Heart left ventricle (tissue), 16 donors: ENCODE results near the gene CCDC71. TPM values are rescaled to one million over a fixed set of nuclear protein-coding genes. Genes with fewer than 3 reads are reported as not detected.

Experiments used
- ATAC-seq, 4 donors: fragments of 200-7000 bp; cut with Tn5 transposase; one replicate each; pipeline ENCODE4 v1.9.1; 2020 to 2022; ENCODE audit warnings: moderate library complexity in 4 of 4, mild to moderate bottlenecking in 3 of 4, moderate number of reproducible peaks in 1 of 4
- DNase-seq, 5 donors: peaks; one replicate each; pipeline ENCODE4 v3.0.0-alpha.2; 2020
- H3K27ac ChIP-seq, 12 donors: fragments of 200-600 bp; sonication (generic) in 4 of 12; one replicate each; pipeline versions ENCODE4 v1.5.0 to v1.8.0; 2016 to 2022; ENCODE audit warnings: mild to moderate bottlenecking in 2 of 12
- H3K27me3 ChIP-seq, 9 donors: fragments of 200-600 bp; sonication (generic) in 2 of 9; one replicate each; pipeline versions ENCODE4 v1.5.1 to v1.8.0; 2016 to 2022; ENCODE audit warnings: mild to moderate bottlenecking in 3 of 9
- H3K36me3 ChIP-seq, 9 donors: fragments of 200-600 bp; sonication (generic) in 2 of 9; one replicate each; pipeline versions ENCODE4 v1.5.0 to v1.8.0; 2018 to 2022; ENCODE audit warnings: mild to moderate bottlenecking in 2 of 9
- H3K4me1 ChIP-seq, 12 donors: fragments of 200-600 bp; sonication (generic) in 4 of 12; one replicate each; pipeline versions ENCODE4 v1.5.0 to v1.8.0; 2016 to 2022; ENCODE audit warnings: mild to moderate bottlenecking in 3 of 12
- H3K4me3 ChIP-seq, 12 donors: fragments of 200-600 bp; sonication (generic) in 4 of 12; one replicate each; pipeline versions ENCODE4 v1.5.0 to v1.8.0; 2017 to 2022; ENCODE audit warnings: mild to moderate bottlenecking in 9 of 12, moderate library complexity in 4 of 12
- H3K9me3 ChIP-seq, 12 donors: fragments of 200-600 bp; sonication (generic) in 4 of 12; one replicate each; pipeline versions ENCODE4 v1.5.0 to v1.8.0; 2016 to 2022; ENCODE audit warnings: mild to moderate bottlenecking in 1 of 12
- CTCF ChIP-seq, 12 donors: fragments of 200-600 bp; sonication (generic) in 4 of 12; IDR thresholded peaks; one replicate each; pipeline versions ENCODE4 v1.5.0 to v1.8.0; 2018 to 2022; ENCODE audit warnings: antibody characterized with exemption in 12 of 12, mild to moderate bottlenecking in 5 of 12
- POLR2A ChIP-seq, 2 donors: fragments of 450-650 bp; IDR thresholded peaks; one replicate each; pipeline ENCODE4 v1.6.1; 2017; ENCODE audit warnings: antibody characterized with exemption in 2 of 2, mild to moderate bottlenecking in 2 of 2, moderate library complexity in 2 of 2
- WGBS, 4 donors: extraction: QIAGEN DNeasy Blood & Tissue Kit in 2 of 4; methylation state at CpG; one replicate each; pipeline versions ENCODE4 v1.1.5 to v1.1.7; 2013 to 2018; 5-methylcytosine and 5-hydroxymethylcytosine counted together
- intact Hi-C, 10 donors: fragments of 100-400 bp; cut with DNase I; formaldehyde crosslinking; loops; one replicate each; pipeline versions ENCODE4 v1.11.1 to v1.14.2; 2022
- polyA plus RNA-seq, 2 donors: library from polyadenylated mRNA; stranded (reverse); fragments of 200-250 nt; gene quantifications; one replicate each; pipeline ENCODE4 v1.2.3, GENCODE V29; 2013
- total RNA-seq, 9 donors: library from RNA; depleted of rRNA in 2 of 9; stranded (reverse); fragments of >200 nt in 2 of 9; fragmentation: NEBNext Ultra II Directional in 3 of 9; extraction: Animal tissue kit (Norgen Biotek cat#: 25700) in 3 of 9; gene quantifications; one replicate each; pipeline versions ENCODE4 v1.1.0 to v1.2.4, GENCODE V29; 2016 to 2023
- donor health status: ischemic (EF 13 %, LVEDD 7.1; RV severe dilation, severe dysfunction).
- donor health status: healthy with polysubstance abuse.
- donor health status: DM: no; HTN: yes; CAD: no.
- donor health status: DM: no; HTN: no; CAD: no.
- donor health status: ischemic (EF 25% LVEDD 6.9; RV normal size, moderate dysfunction).
- donor health status: ischemic (EF 25% LVEDD 5.7; RV mildly dilated, moderate dysfunction).
- donor health status: healthy.
- donor health status: DM: yes; HTN: yes; CAD: no.
- donor health status: ischemic (EF 35%, LVEDD 5.7; RV mildly dilated, moderate dysfunction).
- donor health status: nonischemic (EF 11% LVEDD 7.7; RV severe dilation, severe dysfunction).
- donor health status: DM: yes; HTN: yes; CAD: no.
- donor health status: PGD.
- donor health status: ischemic (EF 29% LVEDD 5.4; RV normal size, mild dysfunction).
- donor health status: nonischemic (EF 23%, LVEDD 6.1; RV moderate dilation, normal function).

Gene CCDC71
- total and polyA plus RNA-seq, 11 donors = 9.7 to 24.0 (median 14.6) TPM

- no peaks in the 10 kb centered on the region for H3K4me1 ChIP-seq
- H3K4me3 ChIP-seq = no peak overlapping the region
- no peaks in the 10 kb centered on the region for H3K9me3 ChIP-seq
- H3K27ac ChIP-seq = no peak overlapping the region
- WGBS, 4 donors = 94 to 96% (median 94%) methylated on average over 2 of the region's 2 CpGs
- no peaks in the 10 kb centered on the region for H3K27me3 ChIP-seq
- no peak for DNase-seq
- H3K36me3 ChIP-seq = no peaks in the 10 kb centered on the region
- intact Hi-C loops = loop anchor here in 1 of 10 donors (10.0 kb wide), 1 partner anchor 303 kb away; no protein-coding TSS in a partner anchor
- no peak for TF ChIP-seq POLR2A (IDR thresholded peaks at IDR 0.05)
- TF ChIP-seq CTCF (IDR thresholded peaks at IDR 0.05) = no peak
- ATAC-seq = no peak
These were observed 14.5 kb downstream of the CCDC71 start for GRCh38 chr3:49151610-49152009.

- WGBS, 4 donors = 74 to 82% (median 77%) methylated on average over 5 of the region's 5 CpGs
- DNase-seq = no peak
- Histone ChIP-seq H3K27me3 (no peaks in the 10 kb centered on the region), H3K36me3 (no peaks in the 10 kb centered on the region), H3K27ac (no peak overlapping the region), H3K9me3 (no peaks in the 10 kb centered on the region), H3K4me3 (no peak overlapping the region), H3K4me1 (no peaks in the 10 kb centered on the region)
- no peak for TF ChIP-seq CTCF (IDR thresholded peaks at IDR 0.05)
- intact Hi-C loops = no loop called here
- no peak for ATAC-seq
These were observed 18.0 kb downstream of the CCDC71 start for GRCh38 chr3:49148159-49148558.

DNA sequence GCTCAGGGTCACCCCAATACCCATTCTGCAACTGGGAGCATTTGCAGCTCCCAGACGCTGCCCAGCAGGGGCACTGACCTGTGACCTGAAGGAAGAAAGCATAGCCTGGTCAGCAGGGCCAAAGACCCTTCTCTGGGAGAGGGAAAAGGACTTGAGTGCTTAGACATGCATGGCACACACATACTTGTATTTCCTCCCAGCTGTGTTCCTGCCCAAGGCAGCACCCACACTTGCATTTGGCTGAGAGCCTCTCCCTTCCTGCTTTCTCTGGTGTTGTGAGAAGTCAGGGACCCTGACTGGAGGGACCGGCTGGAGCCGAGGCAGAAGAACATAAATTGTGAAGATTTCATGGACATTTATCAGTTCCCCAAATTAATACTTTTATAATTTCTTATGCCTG is 26.1 kb downstream of the CCDC71 start:
- WGBS, 4 donors = 56 to 76% (median 68%) methylated on average over 3 of the region's 3 CpGs
- intact Hi-C loops = no loop called here
- ATAC-seq = no peak

DNA sequence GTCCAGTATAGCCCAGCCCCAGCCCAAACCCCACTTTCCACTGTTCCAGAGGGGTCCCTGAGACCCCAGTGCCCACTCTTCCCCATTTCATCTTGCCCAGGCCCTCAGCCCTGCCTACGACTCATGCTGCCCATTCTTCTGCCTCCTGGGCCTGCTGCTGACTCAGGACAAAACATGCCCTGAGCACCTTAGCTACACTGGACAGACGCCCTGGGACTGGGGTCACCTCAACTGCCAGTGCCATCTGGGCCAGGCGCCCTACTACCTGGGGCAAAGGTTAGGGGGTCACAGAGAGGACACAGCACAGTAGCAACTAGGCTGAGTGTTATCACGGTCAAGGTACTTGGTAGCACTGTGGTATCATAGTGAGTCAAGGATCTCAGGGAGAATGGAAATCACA is 30.6 kb downstream of the CCDC71 start:
- no peak overlapping the region for H3K4me3 ChIP-seq
- H3K9me3 ChIP-seq = no peaks in the 10 kb centered on the region
- H3K27ac ChIP-seq = no peak overlapping the region
- intact Hi-C loops = loop anchor here in 1 of 10 donors (10.0 kb wide), 1 partner anchor 539 kb away; the partner anchor contains the start of gene APEH
- H3K27me3 ChIP-seq = no peaks in the 10 kb centered on the region
- H3K36me3 ChIP-seq = peaks cover 0 to 8% (median 4%) of the 10 kb centered on the region in 9 donors
- TF ChIP-seq CTCF (IDR thresholded peaks at IDR 0.05) (no peak), POLR2A (IDR thresholded peaks at IDR 0.05) (no peak)
- H3K4me1 ChIP-seq = peaks cover 8 to 31% (median 22%) of the 10 kb centered on the region in 12 donors
- DNase-seq = no peak
- WGBS, 4 donors = 90 to 91% (median 91%) methylated on average over 4 of the region's 4 CpGs
- no peak for ATAC-seq

More for the DNA sequence above, 26.1 kb downstream of the CCDC71 start:
- no peak for DNase-seq
- TF ChIP-seq CTCF (IDR thresholded peaks at IDR 0.05) (no peak), POLR2A (IDR thresholded peaks at IDR 0.05) (no peak)
- Histone ChIP-seq H3K36me3 (no peaks in the 10 kb centered on the region), H3K9me3 (peaks cover 0 to 4% (median 0%) of the 10 kb centered on the region in 12 donors), H3K27me3 (no peaks in the 10 kb centered on the region), H3K4me1 (no peaks in the 10 kb centered on the region), H3K27ac (no peak overlapping the region), H3K4me3 (no peak overlapping the region)
